ENCODE measurements around the gene CFAP92.

Gene CFAP92, protein sequence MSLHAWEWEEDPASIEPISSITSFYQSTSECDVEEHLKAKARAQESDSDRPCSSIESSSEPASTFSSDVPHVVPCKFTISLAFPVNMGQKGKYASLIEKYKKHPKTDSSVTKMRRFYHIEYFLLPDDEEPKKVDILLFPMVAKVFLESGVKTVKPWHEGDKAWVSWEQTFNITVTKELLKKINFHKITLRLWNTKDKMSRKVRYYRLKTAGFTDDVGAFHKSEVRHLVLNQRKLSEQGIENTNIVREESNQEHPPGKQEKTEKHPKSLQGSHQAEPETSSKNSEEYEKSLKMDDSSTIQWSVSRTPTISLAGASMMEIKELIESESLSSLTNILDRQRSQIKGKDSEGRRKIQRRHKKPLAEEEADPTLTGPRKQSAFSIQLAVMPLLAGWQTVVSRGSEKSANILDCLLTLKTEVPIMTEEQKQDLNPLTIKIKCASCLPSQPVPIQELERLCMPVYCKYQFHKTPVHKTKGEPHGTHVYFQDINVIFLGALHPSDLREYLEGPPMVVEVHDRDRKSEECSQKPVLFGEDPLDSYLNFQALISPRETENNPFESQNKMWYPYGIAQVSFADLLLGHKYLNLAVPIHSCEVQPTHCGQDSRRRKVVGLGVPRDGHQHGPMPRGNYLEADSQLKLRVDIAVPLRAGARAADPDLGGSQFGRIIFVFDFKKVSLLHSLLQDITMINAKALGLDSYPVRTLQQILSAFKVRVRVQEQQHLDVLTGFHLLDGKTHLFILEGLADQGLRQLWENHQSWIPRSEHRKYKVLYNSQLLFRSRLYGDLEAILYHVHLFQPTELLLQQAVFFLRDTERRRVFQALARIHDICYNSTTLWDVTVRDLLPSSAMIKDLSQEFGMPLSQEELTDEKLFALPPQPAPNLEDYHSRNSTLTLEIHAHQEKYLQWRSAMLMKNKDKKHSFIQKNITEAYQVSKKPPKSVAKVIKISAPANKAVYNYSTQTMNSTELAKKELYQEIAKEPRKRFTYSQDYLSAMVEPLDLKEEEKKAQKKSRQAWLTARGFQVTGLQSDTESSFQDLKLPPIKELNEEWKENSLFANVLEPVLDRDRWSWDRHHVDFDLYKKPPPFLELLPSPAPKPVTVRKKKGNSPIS

DNA sequence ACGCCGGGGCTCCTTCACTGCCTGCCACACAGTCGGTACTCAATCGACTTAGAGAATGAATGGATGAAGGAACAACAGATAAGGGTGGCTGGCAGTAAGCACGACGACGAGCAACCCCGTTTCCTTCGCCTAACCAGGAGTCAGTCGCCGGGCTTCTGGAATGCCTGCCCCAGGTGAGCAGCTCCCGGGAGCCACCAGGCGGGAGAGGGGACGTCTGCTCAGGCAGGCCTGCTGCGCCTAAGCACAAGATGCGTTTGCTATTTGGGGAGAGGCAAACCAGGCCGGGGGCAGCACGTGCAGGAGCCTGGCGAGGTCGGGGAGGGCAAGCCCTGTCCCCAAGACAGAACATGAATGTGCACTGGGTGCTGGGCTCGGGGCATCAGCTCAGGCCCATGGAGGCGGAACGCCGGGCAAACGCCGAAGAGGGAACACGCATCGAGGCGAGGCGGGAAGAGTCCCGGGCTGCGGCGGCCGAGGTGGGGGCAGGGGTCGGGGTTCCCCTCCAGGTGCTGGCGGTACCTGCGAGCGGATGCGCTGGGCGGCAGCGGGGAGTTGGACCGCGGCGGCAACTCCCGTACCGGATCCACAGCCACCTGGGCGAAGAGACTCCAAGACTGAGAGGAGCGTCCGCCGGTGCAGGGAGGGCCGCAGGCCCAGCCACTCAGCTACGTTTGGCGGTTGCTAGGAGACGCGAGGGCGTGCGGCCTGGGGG is at the start of gene CFAP92:
Gene CFAP92 (minus strand): TSS at position 616 of the 712 bp plus-strand sequence. CDS start 772 bp downstream, outside the sequence.
- peak within 1 kb of the TSS; percentile 71 for H3K4me3 ChIP-seq (ENCODE audit: low read length)
- no peak within 1 kb of the TSS for H3K27ac ChIP-seq (ENCODE audit: low read length)
- peak within 1 kb of the TSS; percentile 49; the same call in 1 of the 2 replicates for H3K9ac ChIP-seq (ENCODE audit: low read depth, low read length)
- peaks cover 13% of the 10 kb centered on the region; the same call in 1 of the 2 replicates for H3K4me1 ChIP-seq (ENCODE audit: insufficient read depth, low read length)
- H3K36me3 ChIP-seq (ENCODE audit: insufficient read depth, low read depth, low read length), result no peaks in the 10 kb centered on the region
- H3K9me3 ChIP-seq (ENCODE audit: insufficient read depth, low read depth, low read length), result no peaks in the 10 kb centered on the region
- H3K27me3 ChIP-seq (ENCODE audit: insufficient read depth, low read length), result peaks cover 68% of the 10 kb centered on the region

DNA sequence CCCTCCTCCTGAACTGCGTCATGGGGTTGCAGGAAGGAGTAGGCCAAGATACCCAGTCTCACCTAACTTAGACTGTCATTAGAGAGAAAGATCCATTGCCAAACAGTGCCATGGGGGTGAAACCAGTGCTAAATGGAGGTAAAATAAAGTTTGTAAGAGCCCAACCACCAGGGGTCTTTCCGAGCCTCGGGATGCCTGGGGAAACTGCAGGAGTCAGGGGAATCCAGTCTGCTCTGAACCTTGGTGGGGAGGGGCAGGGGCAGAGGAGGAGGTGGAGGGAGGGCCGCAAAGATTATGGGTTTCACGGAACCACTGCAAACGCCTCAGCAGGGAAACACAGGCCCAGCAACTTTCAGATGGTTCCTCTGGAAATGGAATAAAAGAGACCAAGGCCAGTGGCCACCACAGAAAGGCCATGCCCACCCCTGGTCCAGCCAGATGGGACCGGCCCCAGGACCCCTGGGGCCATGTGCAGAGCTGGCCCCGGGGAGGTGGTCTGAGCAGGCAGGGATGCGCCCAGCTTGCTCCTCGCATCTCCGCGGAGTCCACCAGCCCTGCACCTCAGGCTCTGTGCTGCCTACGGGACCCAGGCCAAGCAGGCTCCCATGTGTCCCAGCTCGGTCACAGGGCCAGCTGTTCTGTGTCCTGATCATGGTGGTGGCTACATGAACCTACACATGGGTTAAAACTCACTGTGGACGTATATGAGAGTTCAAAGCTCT is 46.9 kb upstream of the CFAP92 start:
- Histone ChIP-seq H3K4me1 (ENCODE audit: insufficient read depth, low read length) (no peaks in the 10 kb centered on the region), H3K36me3 (ENCODE audit: insufficient read depth, low read depth, low read length) (no peaks in the 10 kb centered on the region), H3K27me3 (ENCODE audit: insufficient read depth, low read length) (no peaks in the 10 kb centered on the region), H3K4me3 (ENCODE audit: low read length) (no peak overlapping the region), H3K9me3 (ENCODE audit: insufficient read depth, low read depth, low read length) (no peaks in the 10 kb centered on the region), H3K9ac (ENCODE audit: low read depth, low read length) (no peak overlapping the region), H3K27ac (ENCODE audit: low read length) (no peak overlapping the region)

DNA sequence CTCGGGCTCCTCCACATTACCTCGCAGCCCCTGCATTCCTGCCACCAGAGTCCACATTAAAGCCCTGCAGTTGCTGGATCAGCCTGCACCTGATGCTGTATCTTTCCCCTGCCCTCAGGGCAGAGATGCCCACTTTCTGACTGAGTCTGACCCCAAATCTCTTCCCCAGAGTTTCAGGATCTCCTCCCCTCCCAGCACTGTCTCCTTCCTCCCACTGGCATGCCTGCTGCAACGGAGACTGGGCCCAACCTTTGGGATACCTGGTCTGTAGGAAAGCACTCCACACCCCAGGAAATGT is 46.1 kb upstream of the CFAP92 start:
- no peak overlapping the region for H3K27ac ChIP-seq (ENCODE audit: low read length)
- no peaks in the 10 kb centered on the region for H3K9me3 ChIP-seq (ENCODE audit: insufficient read depth, low read depth, low read length)
- no peaks in the 10 kb centered on the region for H3K27me3 ChIP-seq (ENCODE audit: insufficient read depth, low read length)
- no peak overlapping the region for H3K9ac ChIP-seq (ENCODE audit: low read depth, low read length)
- no peaks in the 10 kb centered on the region for H3K36me3 ChIP-seq (ENCODE audit: insufficient read depth, low read depth, low read length)
- H3K4me1 ChIP-seq (ENCODE audit: insufficient read depth, low read length), result no peaks in the 10 kb centered on the region
- no peak overlapping the region for H3K4me3 ChIP-seq (ENCODE audit: low read length)

DNA sequence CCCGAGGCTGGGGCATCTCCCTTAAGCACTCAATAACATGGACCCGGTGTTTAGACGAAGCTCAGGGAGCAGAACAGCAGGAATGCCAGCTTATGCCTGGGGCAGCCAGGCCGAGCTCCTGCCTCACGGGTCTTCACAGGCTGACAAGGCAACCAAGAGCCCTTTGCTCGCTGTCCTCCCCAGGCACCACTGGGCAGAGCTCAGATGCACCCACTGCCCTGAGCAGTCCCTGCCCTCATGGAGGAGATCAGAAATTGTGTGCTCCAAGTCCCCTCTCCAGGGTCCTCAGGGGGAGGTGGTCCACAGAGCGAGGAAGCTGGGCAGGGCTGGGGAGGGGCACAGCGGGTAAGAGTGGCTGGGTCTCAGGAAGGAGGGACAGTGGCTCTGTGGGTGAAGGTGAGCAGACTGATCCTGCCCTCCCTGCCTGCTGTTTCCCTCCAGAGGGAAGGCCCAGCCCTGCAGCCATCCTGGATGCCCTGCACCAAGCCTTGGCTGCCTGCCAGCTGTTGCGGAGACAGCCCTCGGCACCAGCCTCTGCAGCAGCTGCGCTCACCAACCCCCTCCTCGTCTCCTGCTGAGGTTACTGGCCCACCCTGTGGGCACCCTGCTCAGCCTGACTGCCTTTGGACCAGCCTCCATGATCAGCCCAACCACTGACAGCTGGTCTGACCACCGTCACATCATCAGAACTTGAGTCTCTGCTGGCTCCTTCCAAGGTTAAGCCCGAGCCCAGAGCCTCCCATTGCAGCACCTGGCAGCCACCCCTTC is 45.6 kb upstream of the CFAP92 start:
- Histone ChIP-seq H3K27me3 (ENCODE audit: insufficient read depth, low read length) (no peaks in the 10 kb centered on the region), H3K36me3 (ENCODE audit: insufficient read depth, low read depth, low read length) (no peaks in the 10 kb centered on the region), H3K9ac (ENCODE audit: low read depth, low read length) (no peak overlapping the region), H3K4me1 (ENCODE audit: insufficient read depth, low read length) (no peaks in the 10 kb centered on the region), H3K4me3 (ENCODE audit: low read length) (no peak overlapping the region), H3K9me3 (ENCODE audit: insufficient read depth, low read depth, low read length) (no peaks in the 10 kb centered on the region), H3K27ac (ENCODE audit: low read length) (no peak overlapping the region)

DNA sequence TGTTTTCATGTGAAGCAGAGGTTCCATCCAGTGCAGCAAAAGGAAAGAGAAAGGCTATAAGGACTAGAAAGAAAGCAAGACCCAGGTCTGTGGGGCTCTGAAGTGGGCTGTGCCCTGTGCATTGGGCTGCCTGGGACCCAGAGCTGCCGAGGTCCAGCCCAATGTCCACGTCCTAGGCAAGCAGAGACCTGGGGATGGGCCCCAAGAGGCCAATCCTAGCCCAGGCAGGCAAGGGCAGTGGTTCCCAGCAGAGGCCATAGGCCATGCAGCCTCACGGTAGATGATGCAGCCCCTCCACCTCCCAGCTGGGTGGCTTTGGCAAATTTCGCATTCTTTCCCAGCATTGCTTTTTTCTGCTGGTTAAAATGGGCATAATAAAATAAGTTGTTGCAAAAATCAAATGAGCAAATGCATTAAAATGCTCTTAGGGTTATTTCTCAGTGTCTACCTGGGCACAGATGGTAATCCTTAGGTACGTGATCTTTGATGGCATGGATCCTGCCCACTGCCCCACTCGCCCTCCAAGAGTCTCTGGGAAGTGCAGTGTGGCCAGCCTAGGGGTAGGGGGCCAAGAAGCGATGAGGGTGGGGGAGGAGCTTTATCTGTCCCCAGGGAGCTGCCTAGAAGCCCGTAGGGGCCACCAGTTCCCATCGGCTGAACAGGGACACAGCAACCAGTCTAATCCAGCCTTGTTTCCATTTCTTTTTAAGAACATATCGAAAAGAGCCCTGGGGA is 44.4 kb upstream of the CFAP92 start:
- H3K27me3 ChIP-seq (ENCODE audit: insufficient read depth, low read length), result no peaks in the 10 kb centered on the region
- H3K27ac ChIP-seq (ENCODE audit: low read length), result no peak overlapping the region
- no peak overlapping the region for H3K4me3 ChIP-seq (ENCODE audit: low read length)
- H3K9ac ChIP-seq (ENCODE audit: low read depth, low read length), result no peak overlapping the region
- H3K36me3 ChIP-seq (ENCODE audit: insufficient read depth, low read depth, low read length), result no peaks in the 10 kb centered on the region
- no peaks in the 10 kb centered on the region for H3K9me3 ChIP-seq (ENCODE audit: insufficient read depth, low read depth, low read length)
- H3K4me1 ChIP-seq (ENCODE audit: insufficient read depth, low read length), result no peaks in the 10 kb centered on the region

DNA sequence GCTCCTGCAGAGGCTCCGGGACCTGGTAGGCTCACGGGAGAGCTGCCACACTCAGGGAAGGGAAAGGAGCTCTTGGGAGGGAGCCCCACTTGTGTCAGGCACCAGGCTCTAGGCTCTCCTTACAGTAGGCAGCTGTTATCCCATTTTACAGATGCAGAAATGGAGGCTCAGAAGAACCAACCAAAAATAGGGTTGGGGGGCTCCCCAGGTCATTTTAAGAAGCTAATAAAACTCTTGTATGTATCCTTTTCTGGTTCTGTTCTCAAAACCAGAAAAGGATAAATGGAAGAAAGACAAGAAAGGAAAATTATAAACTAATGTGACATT is 43.2 kb upstream of the CFAP92 start:
- no peaks in the 10 kb centered on the region for H3K9me3 ChIP-seq (ENCODE audit: insufficient read depth, low read depth, low read length)
- H3K9ac ChIP-seq (ENCODE audit: low read depth, low read length), result no peak overlapping the region
- H3K36me3 ChIP-seq (ENCODE audit: insufficient read depth, low read depth, low read length), result no peaks in the 10 kb centered on the region
- H3K27ac ChIP-seq (ENCODE audit: low read length), result no peak overlapping the region
- H3K4me1 ChIP-seq (ENCODE audit: insufficient read depth, low read length), result no peaks in the 10 kb centered on the region
- H3K4me3 ChIP-seq (ENCODE audit: low read length), result no peak overlapping the region
- no peaks in the 10 kb centered on the region for H3K27me3 ChIP-seq (ENCODE audit: insufficient read depth, low read length)

DNA sequence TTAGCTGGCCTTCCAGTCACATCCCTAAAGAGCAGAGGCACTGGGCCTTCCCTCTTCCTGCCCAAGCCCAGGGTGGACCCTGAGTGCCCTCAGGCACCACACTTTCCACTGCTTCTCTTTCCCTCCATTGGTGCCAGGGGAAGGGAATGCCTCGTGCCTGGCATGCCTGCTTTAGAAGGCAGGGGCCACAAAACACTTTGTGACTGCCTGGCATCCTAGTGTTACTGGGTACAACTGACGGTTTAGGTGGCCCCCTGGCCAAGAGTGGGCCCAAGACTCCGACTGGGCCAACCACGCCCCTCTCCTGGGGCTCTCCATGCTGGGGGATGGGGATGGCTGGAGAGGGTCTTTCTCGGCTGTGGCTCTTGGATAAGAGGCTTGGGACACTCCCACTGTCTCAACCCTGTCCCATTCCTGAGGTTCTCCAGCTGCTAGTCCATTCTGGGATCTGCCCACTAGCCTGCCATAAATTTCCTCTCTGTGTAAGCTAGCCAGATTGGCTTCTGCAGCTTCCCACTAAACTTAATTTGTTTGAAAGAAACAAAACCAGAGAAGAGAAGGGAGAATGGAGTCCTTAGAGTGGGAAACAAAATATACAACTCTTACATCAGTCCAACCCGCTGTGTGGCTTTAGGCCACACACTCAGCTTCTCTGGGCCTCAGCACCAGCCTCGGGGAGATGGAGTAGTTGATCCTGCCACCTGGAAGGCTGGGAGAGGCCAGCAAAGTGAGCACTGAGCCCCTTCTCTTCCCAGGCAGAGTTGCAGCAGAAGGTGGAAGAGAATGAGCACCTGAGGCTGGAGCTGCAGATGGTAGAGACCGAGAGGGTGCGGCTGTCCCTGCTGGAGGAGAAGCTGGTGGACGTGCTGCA is 42.6 kb upstream of the CFAP92 start:
- no peaks in the 10 kb centered on the region for H3K36me3 ChIP-seq (ENCODE audit: insufficient read depth, low read depth, low read length)
- H3K27me3 ChIP-seq (ENCODE audit: insufficient read depth, low read length), result no peaks in the 10 kb centered on the region
- H3K4me1 ChIP-seq (ENCODE audit: insufficient read depth, low read length), result no peaks in the 10 kb centered on the region
- H3K9me3 ChIP-seq (ENCODE audit: insufficient read depth, low read depth, low read length), result no peaks in the 10 kb centered on the region
- no peak overlapping the region for H3K27ac ChIP-seq (ENCODE audit: low read length)
- H3K4me3 ChIP-seq (ENCODE audit: low read length), result no peak overlapping the region
- no peak overlapping the region for H3K9ac ChIP-seq (ENCODE audit: low read depth, low read length)

DNA sequence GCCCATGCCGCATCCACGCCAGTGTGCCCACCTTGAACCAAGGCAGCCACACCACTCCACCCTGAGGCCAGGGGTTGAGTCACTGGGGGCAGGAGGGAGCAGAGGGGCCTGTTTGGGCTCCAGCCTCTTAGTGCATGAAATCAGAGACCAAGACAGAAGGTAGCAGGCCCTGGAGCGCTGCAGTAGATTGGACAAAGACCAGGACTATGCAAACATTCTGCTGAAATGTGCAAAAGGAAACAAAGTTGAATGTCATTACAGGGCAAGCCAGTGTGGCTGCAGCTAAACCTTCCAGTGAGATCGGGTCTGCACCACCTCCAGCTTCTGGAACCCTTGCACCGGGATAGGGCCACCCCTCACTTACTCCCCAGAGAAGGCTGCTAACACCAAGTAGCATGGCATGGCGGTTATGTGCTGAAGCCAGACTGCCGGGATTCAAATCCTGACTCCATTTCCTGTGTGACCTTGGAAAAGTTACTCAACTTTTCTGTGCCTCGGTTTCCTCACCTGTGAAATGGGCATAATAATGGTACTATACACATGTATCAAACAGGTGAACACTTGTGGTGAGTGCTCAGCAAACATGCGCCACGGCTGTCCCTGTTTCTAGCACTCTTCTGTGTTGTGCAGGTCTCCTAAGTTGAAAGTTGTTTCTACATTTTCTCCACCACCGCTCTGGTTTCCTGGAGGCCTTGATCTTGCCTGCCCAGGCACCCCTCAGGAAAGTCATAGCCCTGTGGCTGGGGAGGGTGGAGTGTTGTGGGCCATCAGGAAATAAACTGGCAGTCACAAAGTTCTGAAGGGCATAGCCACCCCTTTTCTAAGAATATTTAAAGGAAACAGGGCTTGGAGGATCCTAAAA is 41.7 kb upstream of the CFAP92 start:
- H3K36me3 ChIP-seq (ENCODE audit: insufficient read depth, low read depth, low read length), result no peaks in the 10 kb centered on the region
- no peaks in the 10 kb centered on the region for H3K4me1 ChIP-seq (ENCODE audit: insufficient read depth, low read length)
- no peaks in the 10 kb centered on the region for H3K9me3 ChIP-seq (ENCODE audit: insufficient read depth, low read depth, low read length)
- no peak overlapping the region for H3K9ac ChIP-seq (ENCODE audit: low read depth, low read length)
- no peaks in the 10 kb centered on the region for H3K27me3 ChIP-seq (ENCODE audit: insufficient read depth, low read length)
- H3K27ac ChIP-seq (ENCODE audit: low read length), result no peak overlapping the region
- no peak overlapping the region for H3K4me3 ChIP-seq (ENCODE audit: low read length)

DNA sequence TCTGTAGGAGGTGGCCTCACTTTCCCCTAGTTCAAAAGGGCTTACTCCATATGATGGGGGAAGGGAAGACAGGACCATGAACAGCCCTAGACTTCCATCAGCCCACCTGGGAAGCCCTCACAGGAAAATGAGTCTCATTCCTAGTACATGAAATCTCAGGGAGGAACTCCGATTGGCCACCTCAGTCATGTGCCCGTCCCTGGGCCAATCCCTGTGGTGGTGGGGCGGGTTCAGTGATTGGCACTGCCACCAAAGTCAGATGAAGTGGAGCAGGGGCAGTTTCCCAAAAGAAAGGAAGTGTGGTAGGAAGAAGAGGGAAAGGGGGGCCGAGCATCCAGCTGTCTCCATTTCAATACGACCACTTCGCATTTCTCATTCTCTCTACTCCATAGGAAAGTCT is 40.8 kb upstream of the CFAP92 start:
- H3K27ac ChIP-seq (ENCODE audit: low read length), result no peak overlapping the region
- no peaks in the 10 kb centered on the region for H3K9me3 ChIP-seq (ENCODE audit: insufficient read depth, low read depth, low read length)
- no peaks in the 10 kb centered on the region for H3K36me3 ChIP-seq (ENCODE audit: insufficient read depth, low read depth, low read length)
- H3K27me3 ChIP-seq (ENCODE audit: insufficient read depth, low read length), result no peaks in the 10 kb centered on the region
- H3K4me1 ChIP-seq (ENCODE audit: insufficient read depth, low read length), result no peaks in the 10 kb centered on the region
- no peak overlapping the region for H3K9ac ChIP-seq (ENCODE audit: low read depth, low read length)
- H3K4me3 ChIP-seq (ENCODE audit: low read length), result no peak overlapping the region
